GM12872 (cell line): ENCODE data around the gene SPATA45.

Experiments used
- TF ChIP-seq, protein P1 (sequence below): IDR thresholded peaks from 3 replicates; pipeline ENCODE4 v1.5.1; 2011; ENCODE audit warnings: low read depth, mild to moderate bottlenecking, low read length, moderate library complexity; ENCODE audit not compliant: insufficient read depth

Gene SPATA45

DNA sequence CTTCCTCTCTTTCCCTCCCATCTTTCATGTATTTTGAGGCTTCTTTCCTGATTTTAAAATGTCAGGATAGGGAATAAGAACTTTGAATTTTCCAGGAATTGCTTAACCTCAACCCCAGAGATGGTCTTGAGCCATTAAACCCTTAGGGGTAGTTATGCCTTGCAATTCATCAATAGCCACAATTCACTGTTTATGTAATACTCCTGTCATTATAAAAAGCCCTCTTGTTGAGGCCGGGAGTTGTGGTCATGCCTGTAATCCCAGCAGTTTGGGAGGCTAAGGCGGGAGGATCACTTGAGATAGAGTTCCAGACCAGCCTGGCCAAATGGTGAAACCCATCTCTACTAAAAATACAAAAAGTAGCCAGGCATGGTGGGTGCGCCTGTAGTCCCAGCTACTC, 24.5 kb downstream of the SPATA45 start:
- TF ChIP-seq, protein P1, sequence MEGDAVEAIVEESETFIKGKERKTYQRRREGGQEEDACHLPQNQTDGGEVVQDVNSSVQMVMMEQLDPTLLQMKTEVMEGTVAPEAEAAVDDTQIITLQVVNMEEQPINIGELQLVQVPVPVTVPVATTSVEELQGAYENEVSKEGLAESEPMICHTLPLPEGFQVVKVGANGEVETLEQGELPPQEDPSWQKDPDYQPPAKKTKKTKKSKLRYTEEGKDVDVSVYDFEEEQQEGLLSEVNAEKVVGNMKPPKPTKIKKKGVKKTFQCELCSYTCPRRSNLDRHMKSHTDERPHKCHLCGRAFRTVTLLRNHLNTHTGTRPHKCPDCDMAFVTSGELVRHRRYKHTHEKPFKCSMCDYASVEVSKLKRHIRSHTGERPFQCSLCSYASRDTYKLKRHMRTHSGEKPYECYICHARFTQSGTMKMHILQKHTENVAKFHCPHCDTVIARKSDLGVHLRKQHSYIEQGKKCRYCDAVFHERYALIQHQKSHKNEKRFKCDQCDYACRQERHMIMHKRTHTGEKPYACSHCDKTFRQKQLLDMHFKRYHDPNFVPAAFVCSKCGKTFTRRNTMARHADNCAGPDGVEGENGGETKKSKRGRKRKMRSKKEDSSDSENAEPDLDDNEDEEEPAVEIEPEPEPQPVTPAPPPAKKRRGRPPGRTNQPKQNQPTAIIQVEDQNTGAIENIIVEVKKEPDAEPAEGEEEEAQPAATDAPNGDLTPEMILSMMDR, result no peak

DNA sequence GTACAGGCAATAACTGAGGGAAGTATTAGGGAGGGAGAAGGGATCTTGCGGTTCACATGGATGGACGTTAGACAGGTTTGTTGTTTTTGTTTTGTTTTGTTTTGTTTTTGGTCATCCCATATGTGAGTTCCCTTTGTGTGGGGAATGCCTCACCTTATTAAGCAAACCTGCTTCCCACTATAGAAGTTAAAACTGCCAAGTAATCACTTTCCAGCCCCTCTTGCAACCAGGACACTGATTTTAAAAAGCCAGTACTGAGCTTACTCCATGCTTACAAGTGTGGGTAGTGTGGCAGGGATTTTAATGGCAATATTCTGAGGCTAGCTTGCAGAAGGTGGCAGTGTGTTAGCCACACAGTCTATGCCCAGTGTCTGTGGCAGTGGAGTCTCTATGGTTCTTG, 26.5 kb downstream of the SPATA45 start:
- TF ChIP-seq, protein P1, result no peak

DNA sequence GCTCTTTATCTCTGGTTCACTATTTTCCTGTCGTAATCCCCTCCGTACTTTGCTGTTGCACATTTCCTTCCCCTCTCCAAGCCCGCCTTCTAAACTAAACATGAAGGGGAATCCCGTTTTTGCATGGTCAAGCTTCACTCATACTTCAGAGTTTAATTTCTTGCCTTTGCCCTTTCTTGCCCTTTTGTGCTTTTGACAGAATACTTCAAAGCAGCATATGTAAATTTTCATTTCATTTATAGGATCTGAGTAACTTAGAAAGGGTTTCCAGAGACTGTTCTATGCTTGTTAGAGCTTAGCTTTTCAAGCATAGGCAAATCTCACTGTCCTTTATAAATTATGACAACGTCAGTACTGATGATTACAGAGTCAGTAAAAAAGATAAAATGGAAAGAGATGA, 27.7 kb downstream of the SPATA45 start:
- TF ChIP-seq, protein P1, result no peak

DNA sequence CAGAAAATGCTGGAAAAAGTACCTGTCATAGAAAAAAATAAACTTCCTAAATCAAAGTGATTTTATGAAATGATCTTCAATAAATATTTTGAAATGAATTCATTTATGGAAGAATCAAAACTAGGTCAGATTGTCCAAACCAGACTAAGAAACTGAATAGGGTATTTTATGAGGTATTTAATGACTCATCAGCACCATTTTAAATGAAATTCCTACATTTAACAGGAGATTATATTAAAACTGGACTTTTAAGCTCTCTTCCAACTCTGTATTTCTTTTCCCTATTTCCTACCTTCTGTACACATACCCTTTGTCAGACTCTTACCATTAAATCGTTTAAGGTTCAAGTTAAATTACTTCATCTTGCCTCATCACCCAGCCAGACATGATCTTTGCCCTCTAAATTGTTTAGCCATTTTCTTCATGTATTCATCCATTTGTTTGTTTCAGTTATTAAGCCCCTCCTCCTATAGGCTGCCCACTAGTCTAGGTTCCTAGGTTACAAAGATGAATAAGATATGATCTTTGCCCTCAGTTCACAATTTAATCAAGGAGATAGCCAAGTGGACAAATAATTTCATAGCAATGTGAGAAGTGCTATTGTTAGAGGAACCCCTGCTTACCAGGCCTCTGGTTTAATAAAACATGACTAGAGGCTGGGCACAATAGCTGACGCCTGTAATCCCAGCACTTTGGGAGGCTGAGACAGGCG, 30.7 kb downstream of the SPATA45 start:
- TF ChIP-seq, protein P1, result no peak

DNA sequence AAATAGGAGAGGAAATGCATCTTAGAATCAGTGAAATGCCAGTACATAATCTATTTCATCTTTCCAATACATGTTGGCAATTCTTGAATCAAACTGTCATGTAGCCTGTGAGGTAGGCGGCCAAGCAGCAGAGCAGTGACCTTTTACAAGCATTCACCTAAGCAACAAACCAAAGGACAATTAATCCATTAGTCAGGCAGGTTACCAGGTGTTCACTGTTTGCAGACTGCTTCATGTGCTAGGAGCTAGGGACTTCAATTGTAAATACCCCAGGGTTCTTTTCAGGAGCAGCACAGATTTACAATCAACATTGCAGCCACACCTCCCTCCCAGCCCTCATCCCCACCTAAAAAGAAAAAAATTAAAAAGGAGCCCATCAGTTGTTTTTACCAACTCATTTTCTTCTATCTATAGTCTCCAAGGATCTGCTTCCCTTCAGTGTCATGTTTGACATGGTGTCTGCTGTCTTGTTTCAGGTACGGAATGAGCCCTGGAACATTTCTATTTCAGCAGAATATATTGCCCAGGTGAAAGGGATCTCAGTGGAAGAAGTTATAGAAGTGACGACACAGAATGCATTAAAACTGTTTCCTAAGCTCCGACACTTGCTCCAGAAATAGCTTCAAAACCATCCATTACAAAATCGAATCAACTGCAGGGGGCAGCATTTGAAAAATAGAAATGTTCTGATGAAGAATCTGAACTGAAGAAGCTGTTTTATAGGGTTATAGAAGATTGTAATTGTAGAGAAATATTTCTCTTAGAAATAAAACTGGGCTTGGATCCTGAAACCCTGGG, 32.7 kb downstream of the SPATA45 start:
- TF ChIP-seq, protein P1, result peak; percentile 27; the same call in 1 of the 3 replicates

DNA sequence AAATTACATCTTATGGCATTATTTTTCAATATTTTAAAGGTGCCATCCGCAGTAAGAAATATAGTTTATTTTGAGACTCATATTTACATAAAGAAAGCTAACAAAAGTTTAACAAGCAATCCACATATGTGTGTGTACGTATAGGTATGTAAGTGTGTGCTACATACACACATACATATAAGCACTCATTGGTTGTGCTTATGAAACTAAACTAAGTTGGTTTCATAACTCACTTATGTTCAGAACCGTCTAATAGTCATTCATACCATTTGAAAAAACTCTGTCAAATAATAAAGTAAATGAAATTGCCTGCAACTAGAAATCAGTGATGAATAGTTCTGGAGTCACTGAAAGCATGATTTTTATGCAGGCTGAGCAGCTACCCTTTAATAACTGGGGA, 41.7 kb downstream of the SPATA45 start:
- TF ChIP-seq, protein P1, result no peak

DNA sequence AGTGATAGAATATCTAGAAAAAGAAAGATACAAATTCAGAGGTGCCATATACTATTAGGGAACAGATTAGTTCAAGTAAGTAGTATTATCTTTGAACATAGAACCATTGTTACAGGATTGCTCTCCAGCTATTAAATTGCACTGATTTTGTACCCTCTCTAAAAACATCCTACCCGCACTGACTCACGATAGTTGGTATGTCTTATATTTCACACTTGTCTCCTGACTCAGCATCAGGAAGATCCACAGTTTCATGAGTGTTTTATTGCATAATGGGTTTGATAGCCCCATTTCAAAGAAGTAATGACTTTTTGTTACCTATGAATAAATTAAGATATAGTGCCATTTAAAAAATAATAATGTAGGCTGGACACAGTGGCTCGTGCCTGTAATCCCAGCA, 49.8 kb downstream of the SPATA45 start:
- TF ChIP-seq, protein P1, result no peak
